ENCODE data around the gene WNT7B.

The WNT7B gene

GRCh38 chr22:45977003-45977411 is at the start of gene WNT7B:
Gene WNT7B (minus strand): TSS chr22:45977162. CDS start chr22:45976754, 408 bp downstream.
- Mint-ChIP-seq H3K9me3 (no peaks in the 10 kb centered on the region), H3K27me3 (peaks cover 36% of the 10 kb centered on the region), H3K27ac (no peak within 1 kb of the TSS)

GRCh38 chr22:46025973-46026898 is 49.3 kb upstream of the WNT7B start:
- Mint-ChIP-seq H3K4me3 (no peak overlapping the region), H3K9me3 (no peaks in the 10 kb centered on the region), H3K27ac (no peak overlapping the region), H3K27me3 (peaks cover 24% of the 10 kb centered on the region), H3K4me1 (ENCODE audit: low read depth) (peaks cover 5% of the 10 kb centered on the region), H3K36me3 (ENCODE audit: low read depth) (no peaks in the 10 kb centered on the region)

More at GRCh38 chr22:45977003-45977411, at the start of gene WNT7B:
- Mint-ChIP-seq H3K4me3 (peak within 1 kb of the TSS; percentile 58), H3K36me3 (ENCODE audit: low read depth) (no peaks in the 10 kb centered on the region), H3K4me1 (ENCODE audit: low read depth) (peaks cover 6% of the 10 kb centered on the region)

- H3K9me3 Mint-ChIP-seq, result no peaks in the 10 kb centered on the region
- H3K4me3 Mint-ChIP-seq, result no peak overlapping the region
- peaks cover 5% of the 10 kb centered on the region for H3K4me1 Mint-ChIP-seq (ENCODE audit: low read depth)
- H3K27ac Mint-ChIP-seq, result no peak overlapping the region
- H3K36me3 Mint-ChIP-seq (ENCODE audit: low read depth), result no peaks in the 10 kb centered on the region
- H3K27me3 Mint-ChIP-seq, result peaks cover 24% of the 10 kb centered on the region
These were observed 48.4 kb upstream of the WNT7B start for GRCh38 chr22:46025225-46025972.

- H3K27me3 Mint-ChIP-seq, result peaks cover 24% of the 10 kb centered on the region
- no peak overlapping the region for H3K27ac Mint-ChIP-seq
- peaks cover 5% of the 10 kb centered on the region for H3K4me1 Mint-ChIP-seq (ENCODE audit: low read depth)
- no peaks in the 10 kb centered on the region for H3K36me3 Mint-ChIP-seq (ENCODE audit: low read depth)
- H3K4me3 Mint-ChIP-seq, result no peak overlapping the region
- H3K9me3 Mint-ChIP-seq, result no peaks in the 10 kb centered on the region
These were observed 47.3 kb upstream of the WNT7B start for GRCh38 chr22:46024136-46024840.

- no peak overlapping the region for H3K27ac Mint-ChIP-seq
- no peaks in the 10 kb centered on the region for H3K9me3 Mint-ChIP-seq
- peaks cover 4% of the 10 kb centered on the region for H3K4me1 Mint-ChIP-seq (ENCODE audit: low read depth)
- H3K27me3 Mint-ChIP-seq, result peaks cover 24% of the 10 kb centered on the region
- H3K36me3 Mint-ChIP-seq (ENCODE audit: low read depth), result no peaks in the 10 kb centered on the region
- no peak overlapping the region for H3K4me3 Mint-ChIP-seq
These were observed 46.6 kb upstream of the WNT7B start for GRCh38 chr22:46023558-46023981.

GRCh38 chr22:46022881-46023512 is 46.0 kb upstream of the WNT7B start:
- Mint-ChIP-seq H3K27ac (peak overlapping the region; percentile 32), H3K9me3 (no peaks in the 10 kb centered on the region), H3K4me1 (ENCODE audit: low read depth) (no peaks in the 10 kb centered on the region), H3K27me3 (peaks cover 20% of the 10 kb centered on the region), H3K36me3 (ENCODE audit: low read depth) (no peaks in the 10 kb centered on the region), H3K4me3 (no peak overlapping the region)

- Mint-ChIP-seq H3K4me1 (ENCODE audit: low read depth) (no peaks in the 10 kb centered on the region), H3K4me3 (no peak overlapping the region), H3K36me3 (ENCODE audit: low read depth) (no peaks in the 10 kb centered on the region), H3K27ac (no peak overlapping the region), H3K9me3 (no peaks in the 10 kb centered on the region), H3K27me3 (peaks cover 13% of the 10 kb centered on the region)
These were observed 44.6 kb upstream of the WNT7B start for GRCh38 chr22:46021577-46021976.

- Mint-ChIP-seq H3K9me3 (no peaks in the 10 kb centered on the region), H3K4me1 (ENCODE audit: low read depth) (no peaks in the 10 kb centered on the region), H3K27ac (peak overlapping the region; percentile 56), H3K4me3 (no peak overlapping the region), H3K27me3 (no peaks in the 10 kb centered on the region), H3K36me3 (ENCODE audit: low read depth) (no peaks in the 10 kb centered on the region)
These were observed 42.4 kb upstream of the WNT7B start for GRCh38 chr22:46019351-46019750.

- Mint-ChIP-seq H3K4me3 (no peak overlapping the region), H3K27me3 (no peaks in the 10 kb centered on the region), H3K27ac (no peak overlapping the region), H3K9me3 (no peaks in the 10 kb centered on the region), H3K36me3 (ENCODE audit: low read depth) (no peaks in the 10 kb centered on the region), H3K4me1 (ENCODE audit: low read depth) (no peaks in the 10 kb centered on the region)
These were observed 41.9 kb upstream of the WNT7B start for GRCh38 chr22:46018859-46019258.

- H3K4me3 Mint-ChIP-seq, result no peak overlapping the region
- H3K27ac Mint-ChIP-seq, result no peak overlapping the region
- H3K4me1 Mint-ChIP-seq (ENCODE audit: low read depth), result peaks cover 5% of the 10 kb centered on the region
- no peaks in the 10 kb centered on the region for H3K36me3 Mint-ChIP-seq (ENCODE audit: low read depth)
- H3K9me3 Mint-ChIP-seq, result no peaks in the 10 kb centered on the region
- H3K27me3 Mint-ChIP-seq, result no peaks in the 10 kb centered on the region
These were observed 40.2 kb upstream of the WNT7B start for GRCh38 chr22:46017166-46017565.

- Mint-ChIP-seq H3K36me3 (ENCODE audit: low read depth) (no peaks in the 10 kb centered on the region), H3K9me3 (peaks cover 7% of the 10 kb centered on the region), H3K4me3 (peak overlapping the region; percentile 86), H3K27me3 (no peaks in the 10 kb centered on the region), H3K4me1 (ENCODE audit: low read depth) (peaks cover 5% of the 10 kb centered on the region), H3K27ac (peak overlapping the region; percentile 80)
These were observed 36.8 kb upstream of the WNT7B start for GRCh38 chr22:46013460-46014416.

- Mint-ChIP-seq H3K4me3 (peak overlapping the region; percentile 86), H3K27me3 (no peaks in the 10 kb centered on the region), H3K9me3 (peaks cover 7% of the 10 kb centered on the region), H3K36me3 (ENCODE audit: low read depth) (no peaks in the 10 kb centered on the region), H3K27ac (no peak overlapping the region), H3K4me1 (ENCODE audit: low read depth) (peaks cover 5% of the 10 kb centered on the region)
These were observed 35.9 kb upstream of the WNT7B start for GRCh38 chr22:46012881-46013281.

GRCh38 chr22:46012182-46012880 is 35.4 kb upstream of the WNT7B start:
- H3K27ac Mint-ChIP-seq, result no peak overlapping the region
- H3K4me1 Mint-ChIP-seq (ENCODE audit: low read depth), result peaks cover 5% of the 10 kb centered on the region
- no peaks in the 10 kb centered on the region for H3K36me3 Mint-ChIP-seq (ENCODE audit: low read depth)
- H3K9me3 Mint-ChIP-seq, result peaks cover 7% of the 10 kb centered on the region
- no peak overlapping the region for H3K4me3 Mint-ChIP-seq
- no peaks in the 10 kb centered on the region for H3K27me3 Mint-ChIP-seq
